Osteocyte (in vitro differentiated cells): ENCODE results near the gene GOLGA3. TPM values are rescaled to one million over a fixed set of nuclear protein-coding genes. Genes with fewer than 3 reads are reported as not detected.

Experiments used
- DNase-seq: peaks from one replicate; pipeline ENCODE4 v3.0.0; 2021; ENCODE audit warnings: mixed read lengths; ENCODE audit not compliant: unreplicated experiment; ENCODE audit errors: extremely low spot score
- H3K27ac Mint-ChIP-seq: one replicate; pipeline ENCODE4 v1.8.0; 2021; ENCODE audit warnings: mild to moderate bottlenecking, mixed read lengths; ENCODE audit not compliant: unreplicated experiment
- H3K27me3 Mint-ChIP-seq: one replicate; pipeline ENCODE4 v1.8.0; 2021; ENCODE audit warnings: mixed read lengths; ENCODE audit not compliant: unreplicated experiment
- H3K36me3 Mint-ChIP-seq: one replicate; pipeline ENCODE4 v1.8.0; 2021; ENCODE audit warnings: mixed read lengths; ENCODE audit not compliant: unreplicated experiment
- H3K4me1 Mint-ChIP-seq: one replicate; pipeline ENCODE4 v1.8.0; 2021; ENCODE audit warnings: mixed read lengths; ENCODE audit not compliant: unreplicated experiment
- H3K4me3 Mint-ChIP-seq: one replicate; pipeline ENCODE4 v1.8.0; 2021; ENCODE audit warnings: mild to moderate bottlenecking, moderate library complexity, mixed read lengths; ENCODE audit not compliant: unreplicated experiment
- H3K9me3 Mint-ChIP-seq: one replicate; pipeline ENCODE4 v1.8.0; 2021; ENCODE audit warnings: mixed read lengths; ENCODE audit not compliant: unreplicated experiment
- CTCF ChIP-seq: fragments of 200-600 bp; sonication (generic); IDR thresholded peaks from 2 replicates; pipeline ENCODE4 v1.5.0; 2021; ENCODE audit warnings: antibody characterized with exemption, mild to moderate bottlenecking, moderate library complexity
- total RNA-seq: library from RNA; stranded (reverse); gene quantifications from 2 replicates; pipeline ENCODE4 v1.2.1, GENCODE V29; 2021

Gene GOLGA3
- total RNA-seq, 1 donor from 2014 or later = 104 TPM

- DNase-seq = no peak
Measured at GRCh38 chr12:132775502-132776229, 53.0 kb downstream of the GOLGA3 start.

GRCh38 chr12:132774646-132775275 lies 53.9 kb downstream of the GOLGA3 start:
- no peak overlapping the region for H3K4me3 Mint-ChIP-seq
- no peak overlapping the region for H3K27ac Mint-ChIP-seq
- H3K27me3 Mint-ChIP-seq = no peaks in the 10 kb centered on the region
- no peaks in the 10 kb centered on the region for H3K9me3 Mint-ChIP-seq
- TF ChIP-seq CTCF = no peak
- no peaks in the 10 kb centered on the region for H3K4me1 Mint-ChIP-seq
- peaks cover 40% of the 10 kb centered on the region for H3K36me3 Mint-ChIP-seq
- DNase-seq = no peak

More at GRCh38 chr12:132775502-132776229, 53.0 kb downstream of the GOLGA3 start:
- Mint-ChIP-seq H3K9me3 (no peaks in the 10 kb centered on the region), H3K27ac (no peak overlapping the region), H3K36me3 (peaks cover 47% of the 10 kb centered on the region), H3K4me3 (no peak overlapping the region), H3K4me1 (no peaks in the 10 kb centered on the region), H3K27me3 (no peaks in the 10 kb centered on the region)
- no peak for TF ChIP-seq CTCF

DNA sequence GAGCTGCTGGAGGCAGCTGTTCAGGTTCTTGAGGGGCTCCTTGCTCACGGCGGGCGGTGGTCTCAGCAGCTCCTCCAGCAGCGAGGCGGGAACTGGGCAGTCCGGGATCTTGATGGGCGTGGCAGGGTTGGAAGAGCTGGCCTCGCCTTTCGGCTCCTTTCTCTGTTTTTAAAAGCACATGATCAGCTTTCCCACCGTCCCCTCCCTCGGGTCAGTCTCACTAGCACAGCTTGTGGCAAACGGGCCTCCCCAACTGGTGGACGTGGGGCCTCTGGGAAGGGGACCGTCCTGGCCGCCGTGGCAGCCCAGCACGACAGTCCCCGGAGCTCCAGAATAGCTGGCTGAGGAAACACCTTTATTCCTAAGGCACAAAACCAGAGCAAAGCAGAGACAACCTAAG lies 54.5 kb downstream of the GOLGA3 start:
- Mint-ChIP-seq H3K4me3 (no peak overlapping the region), H3K36me3 (peaks cover 41% of the 10 kb centered on the region), H3K27ac (no peak overlapping the region)

GRCh38 chr12:132773077-132773955 lies 55.4 kb downstream of the GOLGA3 start:
- no peaks in the 10 kb centered on the region for H3K4me1 Mint-ChIP-seq
- H3K9me3 Mint-ChIP-seq = no peaks in the 10 kb centered on the region
- no peak overlapping the region for H3K27ac Mint-ChIP-seq
- H3K36me3 Mint-ChIP-seq = peaks cover 48% of the 10 kb centered on the region
- H3K4me3 Mint-ChIP-seq = no peak overlapping the region
- no peaks in the 10 kb centered on the region for H3K27me3 Mint-ChIP-seq
- no peak for TF ChIP-seq CTCF
- no peak for DNase-seq

More for the DNA sequence above, 54.5 kb downstream of the GOLGA3 start:
- no peak for DNase-seq
- H3K27me3 Mint-ChIP-seq = no peaks in the 10 kb centered on the region
- no peak for TF ChIP-seq CTCF
- no peaks in the 10 kb centered on the region for H3K4me1 Mint-ChIP-seq
- no peaks in the 10 kb centered on the region for H3K9me3 Mint-ChIP-seq
